ENCODE results near the gene DLG2. TPM values are rescaled to one million over a fixed set of nuclear protein-coding genes. Genes with fewer than 3 reads are reported as not detected.

The DLG2 gene
- polyA plus RNA-seq, 4 donors = 10.8 to 15.6 (median 12.2) TPM

DNA sequence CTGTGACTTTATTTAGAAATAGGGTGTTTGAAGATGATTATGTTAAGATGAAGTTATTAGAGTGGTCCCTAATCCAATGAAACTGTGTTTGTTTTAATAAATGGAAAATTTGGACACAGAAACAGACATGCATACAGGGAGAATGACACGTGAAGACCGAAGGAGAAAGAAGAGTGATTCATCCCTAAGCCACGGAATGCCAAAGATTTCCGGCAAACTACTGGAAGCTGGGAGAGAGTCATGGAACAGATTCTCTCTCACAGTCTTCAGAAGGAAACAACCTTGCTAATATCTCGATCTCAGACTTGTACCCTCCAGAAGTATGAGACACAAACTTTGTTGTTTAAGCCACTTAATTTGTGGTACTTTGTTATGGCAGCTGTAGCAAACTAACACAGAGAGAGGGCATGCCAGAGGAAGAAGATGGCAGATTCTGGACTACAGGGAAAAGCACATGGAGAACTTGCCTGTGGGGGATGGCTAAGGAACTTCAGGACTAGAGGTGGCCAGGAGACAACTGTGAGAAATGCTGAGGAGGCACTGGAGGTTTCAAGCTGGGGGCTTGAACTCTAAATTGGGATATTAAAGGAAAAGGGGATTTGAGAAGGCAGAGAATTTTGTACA lies 1607.5 kb downstream of the DLG2 start:
- DNase-seq (ENCODE audit: low read depth in 4 of 4, low spot score in 2 of 4) = no peak

DNA sequence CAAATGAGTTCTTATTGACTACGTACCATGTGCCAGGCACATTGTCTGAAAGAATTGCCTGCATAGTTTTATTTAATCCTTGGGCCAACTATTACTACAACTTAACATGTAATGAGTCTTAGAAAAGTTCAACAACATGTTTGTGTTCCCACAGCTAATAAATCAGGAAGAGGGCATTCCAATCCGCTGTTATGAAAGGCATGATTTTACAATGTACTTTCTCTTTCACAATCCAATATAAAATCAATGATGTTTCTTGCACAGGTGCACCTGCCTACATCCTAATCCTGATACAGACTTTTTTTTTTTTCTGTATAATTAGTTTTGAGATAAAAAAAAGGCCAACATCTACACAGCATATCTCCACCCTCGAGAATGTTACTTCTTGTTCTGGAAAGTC lies 1612.6 kb downstream of the DLG2 start:
- no peak for DNase-seq (ENCODE audit: low read depth in 4 of 4, low spot score in 2 of 4)

DNA sequence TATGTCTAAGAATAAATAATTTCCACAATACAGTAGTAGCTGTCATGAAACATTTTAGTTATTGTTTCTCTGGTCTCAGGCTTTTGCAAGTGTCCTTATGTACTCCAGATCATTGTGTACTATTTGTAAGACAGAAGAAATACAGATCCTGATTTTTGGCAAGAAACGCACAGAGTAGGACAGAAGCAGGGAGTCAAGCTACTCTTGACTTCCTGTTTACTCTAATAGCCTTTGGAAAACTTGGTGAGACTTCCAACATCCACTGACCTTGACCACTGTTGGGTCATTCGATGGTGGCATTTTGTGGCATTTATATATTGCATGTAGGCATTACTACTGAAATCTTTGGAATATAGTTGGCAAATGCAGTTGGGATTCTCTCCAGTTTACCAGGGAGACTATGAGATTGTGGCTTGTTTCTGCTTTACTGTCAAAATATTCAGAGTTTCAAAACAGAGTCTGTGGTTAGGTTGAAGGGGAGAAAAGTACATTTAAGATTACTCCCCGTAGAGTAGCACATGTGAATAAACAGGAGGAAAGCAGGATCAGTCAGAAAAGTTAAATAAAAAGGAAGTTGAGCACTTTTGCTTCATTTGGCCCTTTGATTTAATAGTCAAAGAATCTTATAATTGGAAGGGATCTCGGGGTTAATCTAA lies 1614.8 kb downstream of the DLG2 start:
- DNase-seq (ENCODE audit: low read depth in 4 of 4, low spot score in 2 of 4) = no peak

GRCh38 chr11:84003181-84003580 lies 1624.0 kb downstream of the DLG2 start:
- no peak for DNase-seq (ENCODE audit: low read depth in 4 of 4, low spot score in 2 of 4)

GRCh38 chr11:83998921-83999320 lies 1628.2 kb downstream of the DLG2 start:
- no peak for DNase-seq (ENCODE audit: low read depth in 4 of 4, low spot score in 2 of 4)

GRCh38 chr11:83990160-83990733 lies 1636.9 kb downstream of the DLG2 start:
- no peak for DNase-seq (ENCODE audit: low read depth in 4 of 4, low spot score in 2 of 4)

- no peak for DNase-seq (ENCODE audit: low read depth in 4 of 4, low spot score in 2 of 4)
Observed at GRCh38 chr11:83982825-83983224, 1644.3 kb downstream of the DLG2 start.

- peak in 1 of 4 donors; percentile 4 for DNase-seq (ENCODE audit: low read depth in 4 of 4, low spot score in 2 of 4)
Observed at GRCh38 chr11:83979593-83979992, 1647.6 kb downstream of the DLG2 start.

DNA sequence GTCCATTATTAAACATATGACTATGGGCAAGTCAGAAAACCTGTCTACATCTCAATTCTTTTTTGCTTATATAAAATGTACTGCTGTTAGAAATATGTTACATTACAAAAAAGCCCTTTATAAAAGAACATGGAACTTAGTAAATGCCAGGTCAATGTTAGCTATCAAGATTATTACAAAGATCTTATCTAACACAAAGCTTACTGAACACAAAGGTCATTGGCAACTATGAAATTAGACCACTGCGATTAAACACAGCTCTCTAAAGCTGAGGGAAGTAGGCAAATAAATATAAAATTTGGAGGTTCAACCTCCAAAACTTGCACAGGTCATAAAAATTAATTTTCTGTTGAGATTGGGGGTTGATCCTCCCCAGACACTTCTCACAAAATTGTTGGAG lies 1648.2 kb downstream of the DLG2 start:
- no peak for DNase-seq (ENCODE audit: low read depth in 4 of 4, low spot score in 2 of 4)

DNA sequence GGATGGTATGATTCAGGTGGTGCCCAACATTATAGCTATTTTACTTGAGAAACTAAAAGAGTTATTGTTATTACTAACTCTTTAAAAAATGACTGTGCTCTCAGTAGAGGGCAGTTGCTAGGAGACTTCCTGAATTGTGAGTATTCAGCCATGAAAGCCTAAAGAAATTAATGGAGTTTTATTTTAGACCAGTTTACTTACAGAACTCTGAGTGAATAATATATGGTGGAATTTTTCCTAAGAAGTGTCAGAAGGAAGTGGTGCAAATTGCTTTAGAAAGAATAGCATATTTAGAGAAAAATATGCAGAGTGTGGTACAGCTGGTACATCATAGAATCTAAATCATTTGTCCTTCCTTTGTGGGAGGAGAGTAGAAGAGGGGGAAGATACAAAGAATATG lies 1651.1 kb downstream of the DLG2 start:
- DNase-seq (ENCODE audit: low read depth in 4 of 4, low spot score in 2 of 4) = no peak

- DNase-seq (ENCODE audit: low read depth in 4 of 4, low spot score in 2 of 4) = no peak
Observed at GRCh38 chr11:83972536-83972935, 1654.6 kb downstream of the DLG2 start.

GRCh38 chr11:83971063-83971462 lies 1656.1 kb downstream of the DLG2 start:
- no peak for DNase-seq (ENCODE audit: low read depth in 4 of 4, low spot score in 2 of 4)

DNA sequence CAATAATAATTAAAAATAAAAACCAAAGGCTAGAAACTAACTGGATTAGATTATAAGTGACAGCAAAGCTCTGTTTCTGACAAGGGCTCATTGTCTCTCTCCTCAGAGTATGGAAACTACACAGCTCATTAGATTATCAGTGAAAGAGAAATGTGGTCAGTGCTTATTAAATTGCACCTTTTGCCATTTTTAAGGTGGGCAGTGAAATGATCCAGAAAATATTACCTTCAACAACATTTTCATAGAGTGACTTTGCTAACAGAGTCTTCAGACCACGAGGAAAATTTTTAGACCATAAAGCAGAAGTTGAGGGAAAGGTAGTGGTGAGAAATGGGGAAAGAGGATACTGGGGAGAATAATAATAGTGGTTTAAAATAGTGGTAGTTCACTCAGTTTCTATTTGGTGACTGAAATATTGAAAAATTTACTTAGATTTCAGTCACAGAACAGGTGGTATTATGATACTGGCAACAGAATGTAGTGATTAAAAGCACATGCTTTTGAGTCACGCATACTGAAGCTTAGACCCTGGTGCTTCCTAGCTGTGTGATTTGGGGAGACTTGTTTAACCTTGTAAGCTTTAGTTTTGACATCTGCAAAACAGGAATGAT lies 1657.0 kb downstream of the DLG2 start:
- no peak for DNase-seq (ENCODE audit: low read depth in 4 of 4, low spot score in 2 of 4)

- no peak for DNase-seq (ENCODE audit: low read depth in 4 of 4, low spot score in 2 of 4)
Observed at GRCh38 chr11:83957038-83957900, 1669.9 kb downstream of the DLG2 start.

DNA sequence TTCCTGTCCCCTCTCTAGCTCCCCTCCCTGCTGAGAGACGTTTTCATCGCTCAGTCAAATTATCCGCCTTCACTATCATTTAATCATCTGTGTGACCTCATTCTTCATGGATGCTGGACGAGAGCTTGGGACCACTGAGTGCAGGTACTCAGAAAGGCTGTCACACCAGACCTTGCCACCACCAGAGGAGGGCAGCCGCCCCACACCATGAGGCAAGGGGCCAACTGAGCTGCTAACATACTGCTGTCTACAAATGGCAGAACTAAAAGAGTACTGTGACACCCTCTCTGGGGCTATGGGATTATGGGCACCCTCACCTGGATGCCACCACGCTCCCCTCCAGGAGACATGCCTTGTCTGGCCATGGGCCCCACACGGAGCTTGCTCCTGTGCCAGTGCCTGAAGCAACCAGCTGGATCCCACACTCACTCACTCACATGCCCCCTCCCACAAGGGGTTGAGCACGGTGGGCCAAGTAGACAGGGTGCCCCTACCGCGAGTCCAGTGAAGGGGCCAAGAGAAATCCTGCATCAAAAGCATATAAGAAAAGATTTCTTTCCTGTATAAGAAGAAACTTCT lies 1670.9 kb downstream of the DLG2 start:
- no peak for DNase-seq (ENCODE audit: low read depth in 4 of 4, low spot score in 2 of 4)

- DNase-seq (ENCODE audit: low read depth in 4 of 4, low spot score in 2 of 4) = no peak
Observed at GRCh38 chr11:83954780-83955179, 1672.4 kb downstream of the DLG2 start.

GRCh38 chr11:83951521-83951920 lies 1675.6 kb downstream of the DLG2 start:
- DNase-seq (ENCODE audit: low read depth in 4 of 4, low spot score in 2 of 4) = no peak

DNA sequence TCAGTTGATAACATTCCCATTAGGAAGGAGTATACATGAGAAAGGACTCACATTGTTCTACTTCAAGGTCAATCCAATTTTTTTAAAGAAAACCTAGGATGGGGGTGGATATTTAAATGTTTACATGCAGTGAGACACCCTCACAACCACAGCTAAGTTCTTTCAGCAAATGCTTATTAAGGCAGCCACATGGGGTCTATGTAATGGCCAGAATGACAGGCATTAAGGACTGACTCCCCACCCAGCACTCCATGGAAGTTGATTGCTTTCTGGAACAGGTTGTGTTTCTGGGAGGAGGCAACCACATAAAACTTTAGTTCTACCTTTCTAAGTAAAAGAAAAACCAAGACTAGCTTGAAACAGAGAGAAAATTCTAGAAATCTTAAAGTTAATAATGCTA lies 1678.9 kb downstream of the DLG2 start:
- DNase-seq (ENCODE audit: low read depth in 4 of 4, low spot score in 2 of 4) = no peak

DNA sequence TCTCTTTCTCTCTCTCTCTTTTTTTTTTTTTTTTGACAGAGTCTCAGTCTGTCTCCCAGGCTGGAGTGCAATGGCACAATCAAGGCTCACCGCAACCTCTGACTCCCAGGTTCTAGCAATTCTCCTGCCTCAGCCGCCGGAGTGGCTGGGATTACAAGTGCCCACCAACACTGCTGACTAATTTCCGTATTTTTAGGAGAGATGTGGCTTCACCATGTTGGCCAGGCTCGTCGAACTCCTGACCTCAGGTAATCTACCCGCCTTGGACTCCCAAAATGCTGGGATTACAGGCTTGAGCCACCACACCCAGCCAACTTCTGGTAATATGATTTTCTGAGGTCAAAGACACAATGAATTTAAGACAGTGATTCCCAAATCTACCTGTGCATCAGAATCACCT lies 1681.2 kb downstream of the DLG2 start:
- DNase-seq (ENCODE audit: low read depth in 4 of 4, low spot score in 2 of 4) = no peak

DNA sequence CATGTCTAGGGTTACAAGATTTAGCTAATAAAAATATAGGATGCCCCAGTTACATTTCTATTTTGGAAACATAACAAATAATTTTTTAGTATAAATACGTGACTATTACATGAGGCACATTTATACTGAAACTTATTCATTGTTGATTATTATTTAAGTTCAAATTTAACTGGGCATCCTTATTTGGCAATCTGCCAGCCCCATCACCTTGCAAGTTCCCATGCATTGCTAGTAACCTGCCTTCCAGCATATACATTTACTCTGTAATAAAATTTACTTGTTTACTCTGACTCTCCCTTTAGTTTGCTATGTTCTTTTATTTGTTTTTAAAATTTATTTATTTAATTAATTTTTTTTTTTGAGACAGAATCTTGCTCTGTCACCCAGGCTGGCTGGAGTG lies 1686.1 kb downstream of the DLG2 start:
- no peak for DNase-seq (ENCODE audit: low read depth in 4 of 4, low spot score in 2 of 4)

GRCh38 chr11:83938148-83938547 lies 1689.0 kb downstream of the DLG2 start:
- DNase-seq (ENCODE audit: low read depth in 4 of 4, low spot score in 2 of 4) = no peak
